Stimulated activated CD8-positive, alpha-beta memory T cell treated with anti-CD3 and anti-CD28 coated beads, Interleukin-7, amount 100 ng/mL, for 1 hour (primary cell): Measurements from ENCODE around the gene KMT2C.
"Not testable (repeated sequence)": the region's sequence is repeated elsewhere in the genome, so short reads cannot be mapped to it uniquely, and the experiment has no call there.

Source experiments
- DNase-seq, 2 donors: peaks; one replicate each; pipeline ENCODE4 v3.0.0-alpha.2; 2020; ENCODE audit warnings: low read depth in 2 of 2

KMT2C gene

GRCh38 chr7:152435384-152436110 is at the start of gene KMT2C:
Gene KMT2C, minus strand, starts transcription at chr7:152436003. Its CDS starts 217 bp downstream, at chr7:152435786.
- peak in 1 of 2 donors; percentile 20 for DNase-seq

- DNase-seq, result no peak
Observed at GRCh38 chr7:152481082-152481481, 45.3 kb upstream of the KMT2C start.

GRCh38 chr7:152480664-152481063 is 44.9 kb upstream of the KMT2C start:
- no peak for DNase-seq

- no peak for DNase-seq
Observed at GRCh38 chr7:152479595-152479994, 43.8 kb upstream of the KMT2C start.

- DNase-seq, result no peak
Observed at GRCh38 chr7:152478140-152478539, 42.3 kb upstream of the KMT2C start.

GRCh38 chr7:152477079-152477478 is 41.3 kb upstream of the KMT2C start:
- no peak for DNase-seq

GRCh38 chr7:152476551-152476950 is 40.7 kb upstream of the KMT2C start:
- no peak for DNase-seq

GRCh38 chr7:152471023-152471620 is 35.3 kb upstream of the KMT2C start:
- not testable (repeated sequence) for DNase-seq

- DNase-seq, result not testable (repeated sequence)
Observed at GRCh38 chr7:152470251-152471022, 34.6 kb upstream of the KMT2C start.

- DNase-seq, result not testable (repeated sequence)
Observed at GRCh38 chr7:152469576-152469975, 33.8 kb upstream of the KMT2C start.

GRCh38 chr7:152467225-152467624 is 31.4 kb upstream of the KMT2C start:
- no peak for DNase-seq

- no peak for DNase-seq
Observed at GRCh38 chr7:152465119-152465387, 29.2 kb upstream of the KMT2C start.

GRCh38 chr7:152464312-152465118 is 28.7 kb upstream of the KMT2C start:
- peak; percentile 31 to 40 for DNase-seq

- DNase-seq, result peak; percentile 100
Observed at GRCh38 chr7:152463709-152464311, 28.0 kb upstream of the KMT2C start.

GRCh38 chr7:152462995-152463708 is 27.3 kb upstream of the KMT2C start:
- DNase-seq, result no peak

- no peak for DNase-seq
Observed at GRCh38 chr7:152459724-152460251, 24.0 kb upstream of the KMT2C start.

GRCh38 chr7:152451356-152451755 is 15.6 kb upstream of the KMT2C start:
- DNase-seq, result no peak

GRCh38 chr7:152445386-152446008 is 9.7 kb upstream of the KMT2C start:
- DNase-seq, result not testable (repeated sequence)

GRCh38 chr7:152443586-152443985 is 7.8 kb upstream of the KMT2C start:
- DNase-seq, result no peak

GRCh38 chr7:152442330-152442835 is 6.6 kb upstream of the KMT2C start:
- DNase-seq, result no peak
